ENCODE data around the gene CALY.

Gene CALY

DNA sequence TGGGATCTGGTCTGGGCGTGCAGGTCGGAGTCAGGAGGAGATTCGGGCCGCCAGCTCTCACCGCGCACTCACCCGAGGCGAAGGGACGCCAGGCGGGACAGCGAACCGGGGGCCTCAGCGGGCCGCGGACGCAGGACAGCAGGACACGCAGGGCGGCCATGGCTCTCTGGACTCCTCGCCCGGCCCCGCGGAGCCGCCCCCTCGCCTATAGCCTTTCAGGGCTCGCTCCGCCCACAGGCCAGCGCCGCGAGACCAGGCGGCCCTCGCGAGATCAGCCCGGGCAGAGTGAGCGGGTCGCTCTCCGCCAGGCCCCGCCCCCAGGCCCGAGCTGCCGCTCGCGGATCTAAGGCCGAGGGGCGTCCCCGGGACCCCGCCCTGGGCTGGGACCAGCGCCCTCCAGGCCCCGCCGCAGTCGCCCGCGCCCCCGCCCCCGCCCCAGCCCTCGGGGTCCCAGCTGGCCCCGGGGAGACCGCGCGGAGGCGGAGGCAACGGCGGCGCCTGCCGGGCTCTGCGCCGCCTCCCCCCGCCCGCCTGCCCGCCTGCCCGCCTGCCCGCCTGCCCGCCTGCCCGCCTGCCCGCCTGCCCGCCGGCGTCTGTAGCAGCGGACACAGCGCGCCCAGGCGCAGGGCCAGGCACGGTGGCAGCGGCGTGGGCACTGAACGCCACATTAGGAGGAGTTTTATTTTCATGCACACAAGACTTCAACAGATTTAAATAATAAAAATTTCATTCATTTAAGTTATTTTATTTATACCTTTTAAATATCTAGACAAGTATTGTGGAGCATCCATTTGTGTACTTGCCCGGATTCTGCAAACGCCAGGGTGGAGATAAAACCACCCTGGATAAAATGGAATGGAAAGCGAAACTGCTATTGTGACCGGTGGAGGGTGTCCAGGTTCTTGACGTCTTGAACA, 36.7 kb upstream of the CALY start, which contains the start of gene ECHS1 (continued):
- TF ChIP-seq, protein P1, sequence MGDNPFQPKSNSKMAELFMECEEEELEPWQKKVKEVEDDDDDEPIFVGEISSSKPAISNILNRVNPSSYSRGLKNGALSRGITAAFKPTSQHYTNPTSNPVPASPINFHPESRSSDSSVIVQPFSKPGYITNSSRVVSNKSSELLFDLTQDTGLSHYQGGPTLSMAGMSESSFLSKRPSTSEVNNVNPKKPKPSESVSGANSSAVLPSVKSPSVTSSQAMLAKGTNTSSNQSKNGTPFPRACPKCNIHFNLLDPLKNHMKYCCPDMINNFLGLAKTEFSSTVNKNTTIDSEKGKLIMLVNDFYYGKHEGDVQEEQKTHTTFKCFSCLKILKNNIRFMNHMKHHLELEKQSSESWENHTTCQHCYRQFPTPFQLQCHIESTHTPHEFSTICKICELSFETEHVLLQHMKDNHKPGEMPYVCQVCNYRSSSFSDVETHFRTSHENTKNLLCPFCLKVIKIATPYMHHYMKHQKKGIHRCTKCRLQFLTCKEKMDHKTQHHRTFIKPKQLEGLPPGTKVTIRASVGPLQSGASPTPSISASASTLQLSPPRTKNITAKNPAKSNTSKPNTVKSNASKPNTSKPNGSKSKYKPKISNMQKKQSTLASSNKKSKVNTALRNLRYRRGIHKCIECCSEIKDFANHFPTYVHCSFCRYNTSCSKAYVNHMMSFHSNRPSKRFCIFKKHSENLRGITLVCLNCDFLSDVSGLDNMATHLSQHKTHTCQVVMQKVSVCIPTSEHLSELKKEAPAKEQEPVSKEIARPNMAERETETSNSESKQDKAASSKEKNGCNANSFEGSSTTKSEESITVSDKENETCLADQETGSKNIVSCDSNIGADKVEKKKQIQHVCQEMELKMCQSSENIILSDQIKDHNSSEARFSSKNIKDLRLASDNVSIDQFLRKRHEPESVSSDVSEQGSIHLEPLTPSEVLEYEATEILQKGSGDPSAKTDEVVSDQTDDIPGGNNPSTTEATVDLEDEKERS (tag by site-specific recombination; IDR thresholded peaks at IDR 0.05) = no peak
- TF ChIP-seq ZNF473 (tag by site-specific recombination; IDR thresholded peaks at IDR 0.05) = no peak
- TF ChIP-seq ZNF114 (tag by site-specific recombination; IDR thresholded peaks at IDR 0.05) = no peak
- 0 out of 2 replicates have a peak, but pooled peaks have one; percentile 38 for TF ChIP-seq ZSCAN23 (tag by site-specific recombination; IDR thresholded peaks at IDR 0.05)
- TF ChIP-seq ZBTB8A (tag by site-specific recombination; IDR thresholded peaks at IDR 0.05) = peak; percentile 68; the same call in 1 of the 2 replicates
- no peak for TF ChIP-seq ZNF670 (tag by site-specific recombination; IDR thresholded peaks at IDR 0.05; ENCODE audit: low read depth)
- TF ChIP-seq ZNF121 (tag by site-specific recombination; IDR thresholded peaks at IDR 0.05) = no peak
- TF ChIP-seq ZNF629 (tag by site-specific recombination; IDR thresholded peaks at IDR 0.05) = no peak
- TF ChIP-seq ZNF623 (tag by site-specific recombination; IDR thresholded peaks at IDR 0.05) = no peak
- peak; percentile 53 for TF ChIP-seq BCL11A (tag by site-specific recombination; IDR thresholded peaks at IDR 0.05; ENCODE audit: low read depth)
- TF ChIP-seq, protein P2, sequence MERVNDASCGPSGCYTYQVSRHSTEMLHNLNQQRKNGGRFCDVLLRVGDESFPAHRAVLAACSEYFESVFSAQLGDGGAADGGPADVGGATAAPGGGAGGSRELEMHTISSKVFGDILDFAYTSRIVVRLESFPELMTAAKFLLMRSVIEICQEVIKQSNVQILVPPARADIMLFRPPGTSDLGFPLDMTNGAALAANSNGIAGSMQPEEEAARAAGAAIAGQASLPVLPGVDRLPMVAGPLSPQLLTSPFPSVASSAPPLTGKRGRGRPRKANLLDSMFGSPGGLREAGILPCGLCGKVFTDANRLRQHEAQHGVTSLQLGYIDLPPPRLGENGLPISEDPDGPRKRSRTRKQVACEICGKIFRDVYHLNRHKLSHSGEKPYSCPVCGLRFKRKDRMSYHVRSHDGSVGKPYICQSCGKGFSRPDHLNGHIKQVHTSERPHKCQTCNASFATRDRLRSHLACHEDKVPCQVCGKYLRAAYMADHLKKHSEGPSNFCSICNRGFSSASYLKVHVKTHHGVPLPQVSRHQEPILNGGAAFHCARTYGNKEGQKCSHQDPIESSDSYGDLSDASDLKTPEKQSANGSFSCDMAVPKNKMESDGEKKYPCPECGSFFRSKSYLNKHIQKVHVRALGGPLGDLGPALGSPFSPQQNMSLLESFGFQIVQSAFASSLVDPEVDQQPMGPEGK (tag by site-specific recombination; IDR thresholded peaks at IDR 0.05) = peak; percentile 86
- no peak for TF ChIP-seq ZNF155 (tag by site-specific recombination; IDR thresholded peaks at IDR 0.05)
- TF ChIP-seq ZNF707 (tag by site-specific recombination; IDR thresholded peaks at IDR 0.05) = no peak
- no peak for TF ChIP-seq ZNF140 (tag by site-specific recombination; IDR thresholded peaks at IDR 0.05)
- TF ChIP-seq ZNF624 (tag by site-specific recombination; IDR thresholded peaks at IDR 0.05) = no peak
- TF ChIP-seq, protein P3, sequence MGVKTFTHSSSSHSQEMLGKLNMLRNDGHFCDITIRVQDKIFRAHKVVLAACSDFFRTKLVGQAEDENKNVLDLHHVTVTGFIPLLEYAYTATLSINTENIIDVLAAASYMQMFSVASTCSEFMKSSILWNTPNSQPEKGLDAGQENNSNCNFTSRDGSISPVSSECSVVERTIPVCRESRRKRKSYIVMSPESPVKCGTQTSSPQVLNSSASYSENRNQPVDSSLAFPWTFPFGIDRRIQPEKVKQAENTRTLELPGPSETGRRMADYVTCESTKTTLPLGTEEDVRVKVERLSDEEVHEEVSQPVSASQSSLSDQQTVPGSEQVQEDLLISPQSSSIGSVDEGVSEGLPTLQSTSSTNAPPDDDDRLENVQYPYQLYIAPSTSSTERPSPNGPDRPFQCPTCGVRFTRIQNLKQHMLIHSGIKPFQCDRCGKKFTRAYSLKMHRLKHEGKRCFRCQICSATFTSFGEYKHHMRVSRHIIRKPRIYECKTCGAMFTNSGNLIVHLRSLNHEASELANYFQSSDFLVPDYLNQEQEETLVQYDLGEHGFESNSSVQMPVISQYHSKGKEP (tag by site-specific recombination; IDR thresholded peaks at IDR 0.05) = no peak
- peak; percentile 65 for TF ChIP-seq KLF1 (tag by site-specific recombination; IDR thresholded peaks at IDR 0.05)
- no peak for TF ChIP-seq HOXA7 (CRISPR knock-in tag; IDR thresholded peaks at IDR 0.05; ENCODE audit: borderline replicate concordance)
- no peak for TF ChIP-seq ZNF837 (tag by site-specific recombination; IDR thresholded peaks at IDR 0.05)
- TF ChIP-seq ZNF302 (tag by site-specific recombination; IDR thresholded peaks at IDR 0.05; ENCODE audit: low read depth) = no peak
- peak; percentile 90 for TF ChIP-seq KLF9 (tag by site-specific recombination; IDR thresholded peaks at IDR 0.05; ENCODE audit: low read depth)
- TF ChIP-seq, protein P4, sequence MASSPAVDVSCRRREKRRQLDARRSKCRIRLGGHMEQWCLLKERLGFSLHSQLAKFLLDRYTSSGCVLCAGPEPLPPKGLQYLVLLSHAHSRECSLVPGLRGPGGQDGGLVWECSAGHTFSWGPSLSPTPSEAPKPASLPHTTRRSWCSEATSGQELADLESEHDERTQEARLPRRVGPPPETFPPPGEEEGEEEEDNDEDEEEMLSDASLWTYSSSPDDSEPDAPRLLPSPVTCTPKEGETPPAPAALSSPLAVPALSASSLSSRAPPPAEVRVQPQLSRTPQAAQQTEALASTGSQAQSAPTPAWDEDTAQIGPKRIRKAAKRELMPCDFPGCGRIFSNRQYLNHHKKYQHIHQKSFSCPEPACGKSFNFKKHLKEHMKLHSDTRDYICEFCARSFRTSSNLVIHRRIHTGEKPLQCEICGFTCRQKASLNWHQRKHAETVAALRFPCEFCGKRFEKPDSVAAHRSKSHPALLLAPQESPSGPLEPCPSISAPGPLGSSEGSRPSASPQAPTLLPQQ (tag by site-specific recombination; IDR thresholded peaks at IDR 0.05) = no peak
- no peak for TF ChIP-seq ZNF621 (tag by site-specific recombination; IDR thresholded peaks at IDR 0.05)
- peak; percentile 72 for TF ChIP-seq ZFHX2 (tag by site-specific recombination; conservative IDR thresholded peaks at IDR 0.05)
- TF ChIP-seq WT1 (tag by site-specific recombination; IDR thresholded peaks at IDR 0.05) = no peak
- TF ChIP-seq SP7 (tag by site-specific recombination; IDR thresholded peaks at IDR 0.05) = peak; percentile 55
